Measurements from ENCODE around the gene CLDN3.
A peak's percentile ranks its signal among the peaks of the same experiment; 100 is the strongest.
"Not testable (repeated sequence)": the region's sequence is repeated elsewhere in the genome, so short reads cannot be mapped to it uniquely, and the experiment has no call there.

CLDN3 gene

DNA sequence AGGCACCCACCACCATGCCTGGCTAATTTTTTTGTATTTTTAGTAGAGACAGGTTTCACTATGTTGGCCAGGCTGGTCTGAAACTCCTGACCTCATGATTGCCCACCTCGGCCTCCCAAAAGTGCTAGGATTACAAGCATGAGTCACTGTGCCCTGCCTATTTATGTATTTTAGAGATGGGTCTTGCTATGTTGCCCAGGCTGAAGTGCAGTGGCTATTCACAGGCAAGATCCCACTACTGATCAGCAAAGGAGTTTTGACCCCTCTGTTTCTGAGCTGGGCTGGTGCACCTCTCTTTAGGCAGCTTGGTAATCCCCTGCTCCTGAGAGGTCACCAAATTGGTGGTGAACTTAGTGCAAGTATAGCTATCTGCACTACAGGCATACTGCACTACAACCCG is 37.7 kb downstream of the CLDN3 start:
- H3K27me3 Mint-ChIP-seq, result peaks cover 15% of the 10 kb centered on the region
- peaks cover 13% of the 10 kb centered on the region for H3K4me1 Mint-ChIP-seq
- H3K36me3 Mint-ChIP-seq, result no peaks in the 10 kb centered on the region
- ATAC-seq, result no peak
- no peak overlapping the region for H3K27ac Mint-ChIP-seq
- no peak overlapping the region for H3K4me3 Mint-ChIP-seq
- H3K9me3 Mint-ChIP-seq, result no peaks in the 10 kb centered on the region

DNA sequence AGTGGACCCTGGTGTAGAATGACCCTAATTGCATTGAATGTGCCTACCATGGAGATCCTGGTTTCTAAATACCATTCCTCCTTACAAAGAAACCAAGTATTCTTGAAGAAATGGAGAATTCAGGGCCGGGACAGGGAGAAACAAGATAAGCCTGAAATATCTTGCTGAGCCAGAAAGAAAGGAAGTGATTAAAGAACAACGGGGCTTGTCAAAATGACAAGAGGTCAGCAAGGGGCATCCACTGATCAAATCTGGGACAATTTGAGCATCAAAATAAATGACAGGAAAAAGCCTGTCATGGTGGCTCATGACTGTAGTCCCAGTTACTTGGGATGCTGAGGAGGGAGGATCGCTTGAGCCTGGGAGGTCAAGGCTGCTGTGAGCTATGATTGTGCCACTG is 39.6 kb downstream of the CLDN3 start:
- Mint-ChIP-seq H3K9me3 (no peaks in the 10 kb centered on the region), H3K4me1 (peaks cover 10% of the 10 kb centered on the region), H3K36me3 (no peaks in the 10 kb centered on the region), H3K27me3 (peaks cover 15% of the 10 kb centered on the region), H3K27ac (no peak overlapping the region), H3K4me3 (no peak overlapping the region)
- ATAC-seq, result no peak

DNA sequence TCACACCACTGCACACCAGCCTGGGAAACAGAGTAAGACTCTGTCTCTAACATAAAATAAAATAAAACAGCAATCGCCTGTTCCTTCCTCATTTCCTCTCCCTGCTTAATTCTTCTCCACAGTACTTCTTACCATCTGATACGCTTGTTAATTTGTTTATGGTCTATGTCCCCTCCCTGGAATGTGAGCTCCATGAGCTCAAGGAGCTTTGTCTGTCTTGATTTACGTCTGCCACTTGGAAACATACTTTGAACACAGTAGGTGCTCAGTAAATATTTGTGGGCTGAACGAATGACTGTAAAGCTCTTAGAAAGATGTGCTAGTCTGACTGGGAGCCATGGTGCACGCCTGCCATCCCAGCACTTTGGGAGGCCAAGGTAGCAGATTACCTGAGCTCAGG is 41.5 kb downstream of the CLDN3 start:
- no peaks in the 10 kb centered on the region for H3K36me3 Mint-ChIP-seq
- no peak for ATAC-seq
- H3K9me3 Mint-ChIP-seq, result no peaks in the 10 kb centered on the region
- H3K4me1 Mint-ChIP-seq, result no peaks in the 10 kb centered on the region
- peaks cover 23% of the 10 kb centered on the region for H3K27me3 Mint-ChIP-seq
- no peak overlapping the region for H3K27ac Mint-ChIP-seq
- no peak overlapping the region for H3K4me3 Mint-ChIP-seq

DNA sequence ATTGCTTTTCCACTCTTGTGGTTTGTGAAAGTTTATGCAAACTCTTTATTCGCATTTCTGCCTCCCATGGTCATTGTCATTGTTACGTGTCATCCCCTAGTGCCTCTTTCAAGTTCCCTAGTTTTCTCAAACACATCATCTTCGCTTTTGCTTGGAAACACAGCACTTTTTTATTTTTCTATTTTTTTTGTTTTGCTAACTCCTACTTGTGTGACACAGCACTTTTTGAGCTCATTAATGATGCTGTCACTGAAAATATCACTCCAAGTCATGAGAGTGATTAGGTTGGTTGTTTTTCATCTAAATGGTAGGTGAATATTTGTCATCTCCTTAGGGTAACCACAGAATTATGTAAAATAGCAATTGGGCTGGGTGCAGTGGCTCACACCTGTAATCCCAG is 42.1 kb downstream of the CLDN3 start:
- ATAC-seq, result no peak
- H3K4me1 Mint-ChIP-seq, result no peaks in the 10 kb centered on the region
- H3K27ac Mint-ChIP-seq, result no peak overlapping the region
- peaks cover 23% of the 10 kb centered on the region for H3K27me3 Mint-ChIP-seq
- no peak overlapping the region for H3K4me3 Mint-ChIP-seq
- no peaks in the 10 kb centered on the region for H3K9me3 Mint-ChIP-seq
- H3K36me3 Mint-ChIP-seq, result no peaks in the 10 kb centered on the region

DNA sequence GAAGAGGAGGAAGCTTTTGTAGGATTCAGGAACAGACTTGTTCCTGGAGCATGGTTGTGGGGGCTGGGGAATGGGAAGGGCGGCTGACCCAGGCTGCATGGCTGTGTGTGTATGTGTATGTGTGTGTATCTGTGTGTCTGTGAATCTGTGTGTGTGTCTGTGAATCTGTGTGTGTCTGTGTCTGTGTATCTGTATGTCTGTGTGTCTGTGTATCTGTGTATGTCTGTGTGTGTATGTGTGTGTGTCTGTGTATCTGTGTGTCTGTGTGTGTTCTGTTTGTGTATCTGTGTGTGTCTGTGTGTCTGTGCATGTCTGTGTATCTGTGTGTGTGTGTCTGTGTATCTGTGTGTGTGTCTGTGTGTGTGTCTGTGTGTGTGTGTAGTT is 44.0 kb downstream of the CLDN3 start:
- no peaks in the 10 kb centered on the region for H3K9me3 Mint-ChIP-seq
- ATAC-seq, result no peak
- no peak overlapping the region for H3K4me3 Mint-ChIP-seq
- H3K27ac Mint-ChIP-seq, result no peak overlapping the region
- no peaks in the 10 kb centered on the region for H3K36me3 Mint-ChIP-seq
- no peaks in the 10 kb centered on the region for H3K4me1 Mint-ChIP-seq
- peaks cover 23% of the 10 kb centered on the region for H3K27me3 Mint-ChIP-seq

GRCh38 chr7:73723813-73724212 is 46.3 kb downstream of the CLDN3 start:
- H3K4me3 Mint-ChIP-seq, result no peak overlapping the region
- no peak for ATAC-seq
- H3K9me3 Mint-ChIP-seq, result no peaks in the 10 kb centered on the region
- H3K27ac Mint-ChIP-seq, result no peak overlapping the region
- H3K36me3 Mint-ChIP-seq, result no peaks in the 10 kb centered on the region
- peaks cover 8% of the 10 kb centered on the region for H3K4me1 Mint-ChIP-seq
- peaks cover 34% of the 10 kb centered on the region for H3K27me3 Mint-ChIP-seq

- H3K9me3 Mint-ChIP-seq, result no peaks in the 10 kb centered on the region
- ATAC-seq, result no peak
- no peak overlapping the region for H3K4me3 Mint-ChIP-seq
- H3K36me3 Mint-ChIP-seq, result no peaks in the 10 kb centered on the region
- peaks cover 31% of the 10 kb centered on the region for H3K27me3 Mint-ChIP-seq
- peaks cover 18% of the 10 kb centered on the region for H3K4me1 Mint-ChIP-seq
- H3K27ac Mint-ChIP-seq, result no peak overlapping the region
Measured at GRCh38 chr7:73722785-73723184, 47.3 kb downstream of the CLDN3 start.

GRCh38 chr7:73722182-73722581 is 47.9 kb downstream of the CLDN3 start:
- not testable (repeated sequence) for ATAC-seq, H3K9me3 Mint-ChIP-seq, H3K4me3 Mint-ChIP-seq, H3K27ac Mint-ChIP-seq, H3K36me3 Mint-ChIP-seq
- Mint-ChIP-seq H3K4me1 (peaks cover 23% of the 10 kb centered on the region), H3K27me3 (peaks cover 33% of the 10 kb centered on the region)

GRCh38 chr7:73721377-73721817 is 48.7 kb downstream of the CLDN3 start:
- Mint-ChIP-seq H3K4me3 (no peak overlapping the region), H3K9me3 (no peaks in the 10 kb centered on the region), H3K4me1 (peaks cover 27% of the 10 kb centered on the region), H3K36me3 (no peaks in the 10 kb centered on the region), H3K27me3 (peaks cover 41% of the 10 kb centered on the region), H3K27ac (no peak overlapping the region)
- no peak for ATAC-seq

DNA sequence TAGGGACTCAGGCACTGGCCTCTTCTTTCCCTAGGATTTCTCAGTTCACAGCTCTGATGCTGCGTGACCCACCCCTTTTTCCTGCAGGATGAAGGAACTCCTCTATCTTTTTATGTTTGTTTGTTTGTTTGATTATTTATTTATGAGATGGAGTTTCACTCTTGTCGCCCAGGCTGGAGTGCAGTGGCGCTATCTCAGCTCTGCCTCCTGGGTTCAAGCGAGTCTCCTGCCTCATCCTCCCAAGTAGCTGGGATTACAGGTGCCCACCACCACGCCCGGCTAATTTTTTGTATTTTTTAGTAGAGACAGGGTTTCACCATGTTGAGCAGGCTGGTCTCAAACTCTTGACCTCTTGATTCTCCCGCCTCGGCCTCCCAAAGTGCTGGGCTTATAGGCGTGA is 49.6 kb downstream of the CLDN3 start:
- Mint-ChIP-seq H3K4me1 (peaks cover 37% of the 10 kb centered on the region), H3K4me3 (peak overlapping the region; percentile 74), H3K27me3 (peaks cover 50% of the 10 kb centered on the region)
- H3K9me3 Mint-ChIP-seq, H3K36me3 Mint-ChIP-seq, ATAC-seq, H3K27ac Mint-ChIP-seq: not testable (repeated sequence)

- H3K4me3 Mint-ChIP-seq, result peak overlapping the region; percentile 74
- H3K27me3 Mint-ChIP-seq, result peaks cover 48% of the 10 kb centered on the region
- no peaks in the 10 kb centered on the region for H3K9me3 Mint-ChIP-seq
- no peak overlapping the region for H3K27ac Mint-ChIP-seq
- no peak for ATAC-seq
- peaks cover 37% of the 10 kb centered on the region for H3K4me1 Mint-ChIP-seq
- H3K36me3 Mint-ChIP-seq, result no peaks in the 10 kb centered on the region
Measured at GRCh38 chr7:73719806-73720169, 50.3 kb downstream of the CLDN3 start.
